GM12891 (cell line): ENCODE measurements around the gene OAT.

Source experiments
- POLR2A ChIP-seq: IDR thresholded peaks from 2 replicates; pipeline ENCODE4 v1.6.1; 2011; ENCODE audit warnings: low read depth, low read length, control low read depth
- POLR2AphosphoS5 ChIP-seq: IDR thresholded peaks from 2 replicates; pipeline ENCODE4 v1.6.1; 2011; ENCODE audit warnings: low read depth, low read length, control low read depth
- TAF1 ChIP-seq: IDR thresholded peaks from 2 replicates; pipeline ENCODE4 v1.6.1; 2011; ENCODE audit warnings: low read depth, low read length, control low read depth

- TF ChIP-seq POLR2AphosphoS5 (no peak), POLR2A (no peak), TAF1 (no peak)
These were observed 1.5 kb upstream of the OAT start for GRCh38 chr10:124420254-124420653.
